ENCODE data around the gene GPC6.
"Not testable (repeated sequence)": the region's sequence is repeated elsewhere in the genome, so short reads cannot be mapped to it uniquely, and the experiment has no call there.

GPC6 gene

DNA sequence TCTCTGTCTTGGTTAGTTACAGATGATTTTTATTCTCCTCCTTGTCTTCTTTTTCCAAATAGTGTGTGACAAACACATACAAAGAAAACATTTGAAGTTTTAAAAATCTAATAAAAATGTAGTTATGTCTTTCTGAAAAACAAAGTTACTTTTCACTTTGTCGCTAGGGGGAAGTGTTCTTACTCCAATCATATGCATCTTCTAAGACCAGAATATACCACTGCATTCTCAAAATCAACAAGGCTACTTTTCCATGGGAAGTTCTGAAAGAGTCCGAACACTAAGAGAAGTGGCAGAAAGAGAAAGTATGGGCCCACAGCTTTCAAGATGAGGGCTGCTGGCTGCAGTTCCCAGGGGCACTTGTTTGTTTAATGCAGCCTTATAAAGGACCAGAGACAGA lies 1043.9 kb downstream of the GPC6 start:
- DNase-seq = peak in 1 of 5 experiments; percentile 12

DNA sequence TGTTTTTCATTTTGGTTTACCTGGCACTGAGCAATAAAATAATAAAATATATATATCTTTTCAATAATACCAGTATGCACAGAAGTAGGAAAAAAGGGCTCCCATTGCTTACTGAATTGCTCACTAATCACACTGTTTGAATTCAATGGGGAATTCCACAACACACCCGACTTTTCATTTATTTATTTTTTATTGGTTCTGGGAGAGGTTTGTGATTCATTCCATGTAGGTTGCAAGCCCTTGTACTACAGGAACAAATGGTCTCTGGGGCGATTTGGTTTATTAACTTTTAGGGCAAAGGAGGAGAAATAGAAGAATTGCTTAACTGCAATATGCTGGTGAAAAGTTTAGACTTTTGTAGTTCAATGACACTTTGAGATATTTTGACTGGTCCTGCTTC lies 1045.4 kb downstream of the GPC6 start:
- DNase-seq = no peak

DNA sequence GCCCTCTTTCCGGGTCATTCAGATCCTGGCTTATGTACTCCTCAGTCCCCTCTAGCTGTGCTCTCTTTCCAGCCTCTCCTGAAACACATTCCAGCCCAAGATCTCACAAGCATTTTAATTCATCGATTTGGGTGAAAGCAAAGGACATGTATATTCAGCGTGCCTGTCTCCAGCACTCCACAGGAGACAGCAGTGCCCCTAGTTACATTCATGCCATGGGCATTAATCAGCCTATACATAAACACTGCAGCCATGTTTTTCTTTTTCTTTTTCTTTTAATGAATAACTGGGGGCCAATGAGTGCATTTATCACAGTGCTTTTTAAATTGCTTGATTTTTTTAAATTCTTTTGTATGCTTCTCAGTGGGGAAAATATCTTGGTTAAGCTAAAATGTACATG lies 1053.7 kb downstream of the GPC6 start:
- no peak for DNase-seq

- no peak for DNase-seq
These were observed 1054.2 kb downstream of the GPC6 start for GRCh38 chr13:94280845-94281244.

- no peak for DNase-seq
These were observed 1060.0 kb downstream of the GPC6 start for GRCh38 chr13:94286581-94286980.

DNA sequence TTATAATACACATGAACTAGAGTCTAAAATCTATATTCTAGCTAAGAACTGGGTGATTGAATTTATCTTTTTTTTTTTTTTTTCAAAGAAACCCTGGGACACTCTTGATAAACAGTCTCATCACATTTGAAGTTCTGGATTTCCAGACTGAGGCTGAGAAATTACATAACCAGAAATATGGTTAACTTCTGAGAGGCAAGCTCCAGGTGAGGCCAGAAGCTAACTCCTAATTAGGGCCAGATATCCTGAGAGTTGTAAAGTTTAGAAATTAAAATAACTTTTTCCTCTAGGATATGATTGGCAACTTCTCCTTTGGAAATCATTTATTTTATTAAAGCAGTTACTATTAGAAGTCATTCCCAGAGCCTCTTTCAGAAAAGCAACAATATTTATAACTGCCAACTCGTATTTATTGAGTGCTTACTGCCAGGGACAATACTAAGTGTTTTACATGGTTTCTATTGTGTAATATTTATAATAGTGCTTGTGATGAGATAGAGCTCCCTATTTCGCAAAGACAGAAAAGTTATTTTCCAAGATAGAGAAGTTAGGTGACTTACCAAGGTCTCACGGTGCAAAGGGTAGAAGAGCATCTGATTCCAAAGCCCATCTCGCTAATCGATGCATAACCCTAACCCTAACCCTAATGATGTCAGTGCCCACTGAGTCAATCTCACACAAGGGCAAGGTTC lies 1065.2 kb downstream of the GPC6 start:
- no peak for DNase-seq

DNA sequence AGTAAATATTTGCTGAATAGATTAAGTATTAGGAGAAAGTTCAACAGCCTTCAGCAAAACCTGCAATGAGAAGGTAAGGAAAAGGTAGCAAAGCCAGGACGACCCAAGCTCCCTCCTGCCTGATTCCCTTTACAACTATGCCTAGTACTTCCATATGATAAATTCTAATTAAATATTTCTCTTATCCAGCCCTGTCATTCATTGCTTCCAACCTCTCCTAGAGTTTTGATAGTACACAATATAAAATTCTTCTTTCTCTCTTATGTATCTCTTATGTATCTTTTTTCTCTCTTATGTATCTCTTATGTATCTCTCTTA lies 1065.7 kb downstream of the GPC6 start:
- no peak for DNase-seq

- DNase-seq = no peak
These were observed 1069.9 kb downstream of the GPC6 start for GRCh38 chr13:94296471-94296870.

- no peak for DNase-seq
These were observed 1071.7 kb downstream of the GPC6 start for GRCh38 chr13:94298346-94298745.

DNA sequence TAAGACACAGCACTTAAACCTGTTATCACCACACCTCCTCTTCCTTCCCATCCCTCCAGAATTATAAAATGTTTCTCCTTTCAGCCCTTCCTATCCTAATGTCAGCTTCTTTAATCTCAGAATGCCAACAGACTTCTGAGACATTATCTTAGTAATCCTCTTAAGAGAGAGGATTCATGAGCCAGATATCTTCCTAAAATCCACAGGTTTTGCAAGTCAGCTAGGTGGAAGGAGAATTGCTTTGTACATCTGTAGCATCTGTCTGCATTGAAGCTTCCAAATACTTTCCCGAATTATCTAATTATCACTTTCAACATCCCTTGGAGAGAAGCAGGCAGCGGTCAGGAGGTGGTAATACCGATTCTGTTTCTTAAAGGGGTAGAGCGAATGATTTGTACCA lies 1073.8 kb downstream of the GPC6 start:
- DNase-seq = no peak

- DNase-seq = no peak
These were observed 1074.9 kb downstream of the GPC6 start for GRCh38 chr13:94301487-94301886.

GRCh38 chr13:94302847-94303565 lies 1076.4 kb downstream of the GPC6 start:
- DNase-seq = not testable (repeated sequence)

GRCh38 chr13:94303644-94304174 lies 1077.1 kb downstream of the GPC6 start:
- DNase-seq = no peak

DNA sequence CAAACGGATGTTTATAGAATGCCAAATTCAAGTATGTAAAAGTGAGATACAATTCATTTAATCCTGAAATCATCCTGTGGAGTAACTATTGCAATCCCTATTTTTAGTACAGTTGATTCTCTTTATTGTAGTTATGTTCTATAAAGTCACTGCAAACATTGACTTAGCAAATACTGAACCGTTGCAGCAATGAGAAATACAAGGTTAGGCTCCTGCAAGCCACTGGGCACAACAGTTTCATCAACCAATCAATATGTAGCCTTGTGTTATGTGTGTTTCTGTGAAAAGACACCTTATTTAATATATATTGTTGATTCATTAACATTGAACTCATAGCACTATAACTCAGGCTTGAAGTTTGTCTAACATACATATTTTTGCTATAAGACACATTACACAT lies 1078.4 kb downstream of the GPC6 start:
- DNase-seq = no peak

GRCh38 chr13:94305463-94305862 lies 1078.9 kb downstream of the GPC6 start:
- DNase-seq = no peak

GRCh38 chr13:94305934-94306333 lies 1079.3 kb downstream of the GPC6 start:
- no peak for DNase-seq

GRCh38 chr13:94308832-94309231 lies 1082.2 kb downstream of the GPC6 start:
- DNase-seq = no peak

GRCh38 chr13:94309576-94309975 lies 1083.0 kb downstream of the GPC6 start:
- DNase-seq = no peak

- no peak for DNase-seq
These were observed 1083.6 kb downstream of the GPC6 start for GRCh38 chr13:94309997-94310855.

- DNase-seq = no peak
These were observed 1085.3 kb downstream of the GPC6 start for GRCh38 chr13:94311893-94312292.

DNA sequence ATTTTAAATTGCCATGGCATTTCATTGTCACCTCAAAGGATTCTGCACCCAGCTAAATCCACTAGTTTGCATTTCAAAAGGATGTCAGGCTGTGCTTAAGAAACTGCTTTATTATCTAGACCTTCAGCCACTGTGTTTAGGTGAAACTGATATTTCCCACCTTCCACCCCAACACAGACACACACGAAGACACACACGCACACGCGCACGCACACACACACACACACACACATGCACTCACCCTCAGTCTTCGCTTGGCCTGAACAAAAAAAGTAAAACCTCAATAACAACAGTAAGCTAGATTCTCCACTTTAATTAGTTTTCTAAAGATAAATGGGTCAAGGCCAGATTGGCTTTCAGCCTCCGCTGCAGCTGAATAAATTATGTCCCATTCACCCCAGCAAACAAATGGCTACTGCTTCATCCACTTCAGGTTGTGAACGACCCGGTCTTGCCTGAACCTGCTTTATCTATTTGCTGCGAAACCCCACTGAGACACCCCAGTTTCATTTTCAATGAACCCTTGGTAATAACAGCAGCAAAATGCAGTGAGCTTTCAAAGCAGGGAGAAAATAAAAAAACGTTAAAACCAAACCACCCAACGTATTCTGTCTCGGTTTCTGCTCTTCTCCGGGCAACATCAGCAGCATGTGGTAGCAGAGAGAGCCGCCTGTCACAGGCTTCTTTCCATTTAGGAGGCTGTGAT lies 1086.1 kb downstream of the GPC6 start:
- peak in 1 of 5 experiments; percentile 92 for DNase-seq

DNA sequence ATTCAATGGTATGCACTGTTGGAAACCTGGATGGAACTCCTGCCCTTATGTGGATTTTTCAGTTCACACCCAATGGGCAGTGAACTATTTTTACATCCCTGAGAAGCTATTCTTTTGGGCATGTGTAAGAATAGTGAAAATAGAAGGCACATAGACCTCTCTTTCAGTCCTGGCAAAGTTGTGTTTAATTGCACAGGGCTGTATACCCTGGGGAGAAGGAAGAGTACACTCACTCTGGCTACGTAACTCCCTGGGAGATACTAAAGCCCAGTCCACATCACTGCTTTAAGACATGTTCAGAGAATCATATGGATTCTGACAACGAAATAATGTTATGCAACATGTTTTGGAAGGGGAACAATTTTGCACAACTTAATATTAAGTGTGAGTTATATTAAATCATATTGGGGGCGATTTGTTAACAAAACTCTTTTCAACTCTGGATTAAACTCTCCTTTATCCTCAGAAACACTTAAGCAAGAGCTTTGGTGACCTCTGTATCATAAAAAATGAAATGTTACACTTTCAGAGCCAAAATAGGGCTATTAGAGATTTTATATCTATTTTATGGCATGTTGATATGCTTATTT lies 1086.8 kb downstream of the GPC6 start:
- no peak for DNase-seq
